Measurements from ENCODE around the gene NT5M.
A peak's percentile ranks its signal among the peaks of the same experiment; 100 is the strongest.

NT5M gene

GRCh38 chr17:17355426-17355825 is 52.3 kb downstream of the NT5M start:
- no peak for DNase-seq (ENCODE audit: low read depth in 2 of 2)

GRCh38 chr17:17356149-17356930 is 53.2 kb downstream of the NT5M start:
- DNase-seq (ENCODE audit: low read depth in 2 of 2), result peak; percentile 53 to 62

- DNase-seq (ENCODE audit: low read depth in 2 of 2), result no peak
Measured at GRCh38 chr17:17356931-17357270, 53.7 kb downstream of the NT5M start.

GRCh38 chr17:17358060-17358751 is 55.0 kb downstream of the NT5M start:
- no peak for DNase-seq (ENCODE audit: low read depth in 2 of 2)

GRCh38 chr17:17358866-17359265 is 55.7 kb downstream of the NT5M start:
- DNase-seq (ENCODE audit: low read depth in 2 of 2), result no peak

GRCh38 chr17:17359271-17359670 is 56.1 kb downstream of the NT5M start:
- no peak for DNase-seq (ENCODE audit: low read depth in 2 of 2)

- DNase-seq (ENCODE audit: low read depth in 2 of 2), result no peak
Measured at GRCh38 chr17:17360087-17360730, 57.0 kb downstream of the NT5M start.

GRCh38 chr17:17361543-17361866 is 58.3 kb downstream of the NT5M start:
- no peak for DNase-seq (ENCODE audit: low read depth in 2 of 2)

GRCh38 chr17:17361867-17362539 is 58.8 kb downstream of the NT5M start:
- DNase-seq (ENCODE audit: low read depth in 2 of 2), result no peak

- no peak for DNase-seq (ENCODE audit: low read depth in 2 of 2)
Measured at GRCh38 chr17:17362540-17362930, 59.4 kb downstream of the NT5M start.

- no peak for DNase-seq (ENCODE audit: low read depth in 2 of 2)
Measured at GRCh38 chr17:17363638-17364337, 60.6 kb downstream of the NT5M start.

GRCh38 chr17:17364338-17364667 is 61.1 kb downstream of the NT5M start:
- DNase-seq (ENCODE audit: low read depth in 2 of 2), result no peak

- no peak for DNase-seq (ENCODE audit: low read depth in 2 of 2)
Measured at GRCh38 chr17:17365476-17366110, 62.4 kb downstream of the NT5M start.

GRCh38 chr17:17366235-17366634 is 63.1 kb downstream of the NT5M start:
- no peak for DNase-seq (ENCODE audit: low read depth in 2 of 2)

- DNase-seq (ENCODE audit: low read depth in 2 of 2), result no peak
Measured at GRCh38 chr17:17366941-17367875, 64.0 kb downstream of the NT5M start.

GRCh38 chr17:17367931-17368330 is 64.8 kb downstream of the NT5M start:
- DNase-seq (ENCODE audit: low read depth in 2 of 2), result no peak

- no peak for DNase-seq (ENCODE audit: low read depth in 2 of 2)
Measured at GRCh38 chr17:17370711-17371110, 67.5 kb downstream of the NT5M start.

- DNase-seq (ENCODE audit: low read depth in 2 of 2), result no peak
Measured at GRCh38 chr17:17372856-17373520, 69.8 kb downstream of the NT5M start.

GRCh38 chr17:17375841-17376240 is 72.7 kb downstream of the NT5M start:
- no peak for DNase-seq (ENCODE audit: low read depth in 2 of 2)

- no peak for DNase-seq (ENCODE audit: low read depth in 2 of 2)
Measured at GRCh38 chr17:17376362-17376761, 73.2 kb downstream of the NT5M start.
